ENCODE data around the gene KIF13A.

DNA sequence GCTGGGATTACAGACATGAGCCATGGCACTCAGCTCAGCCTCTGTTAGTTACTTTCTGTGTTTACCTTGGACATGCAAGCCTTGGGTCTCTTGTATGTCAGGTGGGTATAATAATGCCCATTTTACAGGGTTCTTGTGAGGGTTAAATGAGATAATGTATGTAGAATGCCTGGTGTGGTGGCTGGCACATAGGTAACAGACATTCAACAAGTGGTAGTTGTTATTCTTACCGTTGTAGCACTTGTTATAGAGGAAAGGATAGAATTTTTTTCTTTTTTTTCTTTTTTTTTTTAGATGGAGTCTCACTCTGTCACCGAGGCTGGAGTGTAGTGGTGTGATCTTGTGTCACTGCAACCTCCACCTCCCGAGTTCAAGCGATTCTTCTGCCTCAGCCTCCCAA is 8.0 kb upstream of the KIF13A start:
- TF ChIP-seq POLR2AphosphoS5 (IDR thresholded peaks at IDR 0.05; ENCODE audit: low read depth, low read length) (no peak), POLR2A (IDR thresholded peaks at IDR 0.05; ENCODE audit: low read depth, low read length) (no peak), TAF1 (IDR thresholded peaks at IDR 0.05; ENCODE audit: borderline replicate concordance, low read depth, low read length) (no peak)

All from GM12892 (cell line).